A549 (cell line): ENCODE measurements around the gene NAA15. TPM values are rescaled to one million over a fixed set of nuclear protein-coding genes. Genes with fewer than 3 reads are reported as not detected.

Experiments
- ATAC-seq, 2 experiments: fragments of 200-7000 bp in 1 of 2; fragments of >200 bp in 1 of 2; cut with Nextera tagmentation in 1 of 2; cut with Tn5 transposase in 1 of 2; 3 replicates each; pipeline versions ENCODE4 v1.8.0 to v1.9.1; 2018 to 2020; ENCODE audit warnings: mild to moderate bottlenecking in 1 of 2, moderate library complexity in 1 of 2
- CTCF ChIA-PET: fragments of 300-600 bp; sonication (Branson Sonifier 250); formaldehyde crosslinking; extraction: SDS; loops from one replicate; lab custom pipeline; 2021; ENCODE audit warnings: antibody characterized with exemption, inconsistent platforms; lab: Yijun Ruan, JAX
- POLR2A ChIA-PET: fragments of 350-600 bp; formaldehyde crosslinking; extraction: SDS; loops from one replicate; lab custom pipeline; 2021; ENCODE audit warnings: antibody characterized with exemption, inconsistent platforms; lab: Yijun Ruan, JAX
- DNase-seq, 2 experiments: peaks; one replicate each; pipeline versions ENCODE4 v3.0.0 to v3.0.0-alpha.2; 2011 to 2016; ENCODE audit warnings: low read depth in 1 of 2, low spot score in 1 of 2
- FAIRE-seq: peaks from 2 replicates; lab custom pipeline; 2011; peaks lifted over from hg19 to GRCh38; lab: Jason Lieb, UNC
- H3K27ac ChIP-seq, 2 experiments: fragments of >200 bp; sonication (Bioruptor Twin); formaldehyde crosslinking; 3 replicates each; pipeline ENCODE4 v1.5.1; 2016 to 2017
- H3K4me1 ChIP-seq: fragments of >200 bp; sonication (Bioruptor Twin); formaldehyde crosslinking; 3 replicates; pipeline ENCODE4 v1.6.1; 2016
- H3K4me2 ChIP-seq: fragments of >200 bp; sonication (Bioruptor Twin); formaldehyde crosslinking; 3 replicates; pipeline ENCODE4 v1.6.1; 2016
- H3K4me3 ChIP-seq: fragments of >200 bp; sonication (Bioruptor Twin); formaldehyde crosslinking; 3 replicates; pipeline ENCODE4 v1.5.1; 2016
- H3K9me3 ChIP-seq: fragments of >200 bp; sonication (Bioruptor Twin); formaldehyde crosslinking; 3 replicates; pipeline ENCODE4 v1.6.1; 2016
- CBX8 ChIP-seq: fragments of 200-600 bp; sonication (generic); IDR thresholded peaks from 2 replicates; pipeline ENCODE4 v1.6.1; 2016
- CEBPB ChIP-seq, 2 experiments: fragments of >200 bp in 1 of 2; sonication (Bioruptor Twin) in 1 of 2; formaldehyde crosslinking in 1 of 2; IDR thresholded peaks; 2 replicates each; pipeline ENCODE4 v1.6.1; 2012 to 2016
- CHD2 ChIP-seq: fragments of 150-350 bp; IDR thresholded peaks from 2 replicates; pipeline ENCODE4 v1.6.1; 2014; ENCODE audit warnings: low read length; ENCODE audit not compliant: partially characterized antibody
- CHD4 ChIP-seq: fragments of 200-600 bp; sonication (generic); IDR thresholded peaks from 2 replicates; pipeline ENCODE4 v1.6.1; 2016; ENCODE audit warnings: antibody characterized with exemption, mild to moderate bottlenecking, borderline replicate concordance
- EHF ChIP-seq: fragments of 250-450 bp; sonication (Bioruptor Pico); IDR thresholded peaks from 2 replicates; pipeline ENCODE4 v1.5.0; 2020; ENCODE audit warnings: mild to moderate bottlenecking
- EHMT2 ChIP-seq: fragments of 200-600 bp; sonication (generic); IDR thresholded peaks from 2 replicates; pipeline ENCODE4 v1.6.1; 2016; ENCODE audit warnings: antibody characterized with exemption, low read depth, mild to moderate bottlenecking, moderate library complexity
- EP300 ChIP-seq, 2 experiments: fragments of >200 bp; sonication (Bioruptor Twin); formaldehyde crosslinking; IDR thresholded peaks; 2 replicates in 1 of 2; 3 replicates in 1 of 2; pipeline ENCODE4 v1.6.1; 2016 to 2017
- ESRRA ChIP-seq: fragments of 150-350 bp; IDR thresholded peaks from 2 replicates; pipeline ENCODE4 v1.6.1; 2014; ENCODE audit warnings: mild to moderate bottlenecking, low read length, borderline replicate concordance
- HOXA7 ChIP-seq: fragments of 250-450 bp; sonication (Bioruptor Pico); IDR thresholded peaks from 2 replicates; pipeline ENCODE4 v1.5.0; 2020; ENCODE audit warnings: mild to moderate bottlenecking, moderate library complexity
- KDM1A ChIP-seq: fragments of 200-600 bp; sonication (generic); IDR thresholded peaks from 2 replicates; pipeline ENCODE4 v1.6.1; 2016; ENCODE audit warnings: low read depth, mild to moderate bottlenecking
- NFE2L2 ChIP-seq: fragments of 150-350 bp; conservative IDR thresholded peaks from 2 replicates; pipeline ENCODE4 v1.6.1; 2014; ENCODE audit warnings: low read length
- NPAS2 ChIP-seq: fragments of 250-450 bp; sonication (Bioruptor Pico); IDR thresholded peaks from 2 replicates; pipeline ENCODE4 v1.8.0; 2022; ENCODE audit warnings: mild to moderate bottlenecking, moderate library complexity, borderline replicate concordance
- POLR2A ChIP-seq: IDR thresholded peaks from 2 replicates; pipeline ENCODE4 v1.6.1; 2012; ENCODE audit warnings: mild to moderate bottlenecking, low read length
- RFX5 ChIP-seq: fragments of 450-650 bp; IDR thresholded peaks from 2 replicates; pipeline ENCODE4 v1.7.1; 2014; ENCODE audit warnings: antibody characterized with exemption, mild to moderate bottlenecking, moderate library complexity
- SMC3 ChIP-seq: fragments of >200 bp; sonication (Bioruptor Twin); formaldehyde crosslinking; IDR thresholded peaks from 3 replicates; pipeline ENCODE4 v1.6.1; 2018; ENCODE audit warnings: inconsistent platforms
- TFCP2L1 ChIP-seq: fragments of 250-450 bp; sonication (Bioruptor Pico); IDR thresholded peaks from 2 replicates; pipeline ENCODE4 v1.5.0; 2021; ENCODE audit warnings: mild to moderate bottlenecking
- TP53 ChIP-seq: fragments of 250-450 bp; sonication (Bioruptor Pico); IDR thresholded peaks from 2 replicates; pipeline ENCODE4 v1.5.0; 2021; ENCODE audit warnings: mild to moderate bottlenecking, moderate library complexity
- ZFP36 ChIP-seq: fragments of 450-650 bp; IDR thresholded peaks from 2 replicates; pipeline ENCODE4 v1.6.1; 2014; ENCODE audit warnings: borderline replicate concordance; ENCODE audit not compliant: partially characterized antibody
- WGBS: methylation state at CpG from one replicate; pipeline ENCODE4 v1.1.6; 2017; ENCODE audit errors: missing lambda C conversion rate; 5-methylcytosine and 5-hydroxymethylcytosine counted together
- polyA plus RNA-seq, 4 experiments: library from polyadenylated mRNA; depleted of rRNA in 3 of 4; stranded (reverse); fragments of >200 nt; fragmentation: RNase III in 1 of 4; extraction: RNeasy Plus Mini Kit Qiagen cat#74134 plus additional on column Dnase treatment in 1 of 4; gene quantifications; 2 replicates in 3 of 4; 3 replicates in 1 of 4; pipeline ENCODE4 v1.2.3, GENCODE V29; 2011 to 2017
- TF ChIP-seq, protein P1 (sequence below): fragments of 200-600 bp; sonication (generic); IDR thresholded peaks from 2 replicates; pipeline ENCODE4 v1.6.1; 2016; ENCODE audit warnings: antibody characterized with exemption, mild to moderate bottlenecking, moderate library complexity
- TF ChIP-seq, protein P2 (sequence below): IDR thresholded peaks from 2 replicates; pipeline ENCODE4 v1.6.1; 2012
- TF ChIP-seq, protein P3 (sequence below): fragments of 150-350 bp; IDR thresholded peaks from 2 replicates; pipeline ENCODE4 v1.6.1; 2014; ENCODE audit warnings: low read depth, mild to moderate bottlenecking, low read length
- TF ChIP-seq, protein P4 (sequence below): IDR thresholded peaks from 2 replicates; pipeline ENCODE4 v1.6.1; 2012
- TF ChIP-seq, protein P5 (sequence below): fragments of >200 bp; sonication (Bioruptor Twin); formaldehyde crosslinking; IDR thresholded peaks from 3 replicates; pipeline ENCODE4 v1.5.1; 2016
- TF ChIP-seq, protein P6 (sequence below): fragments of 250-450 bp; sonication (Bioruptor Pico); IDR thresholded peaks from 2 replicates; pipeline ENCODE4 v1.5.0; 2020; ENCODE audit warnings: low read depth, mild to moderate bottlenecking, moderate library complexity

The NAA15 gene
- polyA plus RNA-seq, 2 of the 4 experiments (the other 2 are of a cell fraction): 29.2 to 45.2 TPM

DNA sequence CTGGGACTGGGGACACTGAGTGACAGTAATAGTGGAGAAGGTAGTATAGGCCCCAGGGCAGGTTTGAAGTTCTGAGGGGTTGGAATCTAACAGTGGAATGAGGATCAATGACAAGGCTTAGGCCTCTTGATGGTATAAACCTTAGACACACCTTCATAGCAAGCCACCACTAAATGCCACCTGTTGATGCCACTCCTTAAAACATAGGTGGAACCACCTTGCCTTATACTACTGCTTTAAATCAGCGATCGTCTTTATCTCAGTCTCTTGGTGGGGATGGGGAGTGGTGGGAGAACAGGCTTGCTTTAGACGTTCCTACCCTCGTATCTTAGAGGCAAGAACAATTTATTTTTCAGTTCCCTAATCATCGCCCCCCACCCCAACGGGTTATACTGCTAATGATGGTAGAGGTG lies 153.8 kb downstream of the NAA15 start:
- peak overlapping the region; percentile 91 for H3K4me3 ChIP-seq
- peak overlapping the region; percentile 90 for H3K4me2 ChIP-seq
- ChIA-PET CTCF (no interaction called here), POLR2A (no interaction called here)
- no peaks in the 10 kb centered on the region for H3K9me3 ChIP-seq
- no peak for TF ChIP-seq EHMT2
- no peak for TF ChIP-seq CEBPB (IDR thresholded peaks at IDR 0.05)
- no peak for TF ChIP-seq POLR2A
- TF ChIP-seq, protein P1, sequence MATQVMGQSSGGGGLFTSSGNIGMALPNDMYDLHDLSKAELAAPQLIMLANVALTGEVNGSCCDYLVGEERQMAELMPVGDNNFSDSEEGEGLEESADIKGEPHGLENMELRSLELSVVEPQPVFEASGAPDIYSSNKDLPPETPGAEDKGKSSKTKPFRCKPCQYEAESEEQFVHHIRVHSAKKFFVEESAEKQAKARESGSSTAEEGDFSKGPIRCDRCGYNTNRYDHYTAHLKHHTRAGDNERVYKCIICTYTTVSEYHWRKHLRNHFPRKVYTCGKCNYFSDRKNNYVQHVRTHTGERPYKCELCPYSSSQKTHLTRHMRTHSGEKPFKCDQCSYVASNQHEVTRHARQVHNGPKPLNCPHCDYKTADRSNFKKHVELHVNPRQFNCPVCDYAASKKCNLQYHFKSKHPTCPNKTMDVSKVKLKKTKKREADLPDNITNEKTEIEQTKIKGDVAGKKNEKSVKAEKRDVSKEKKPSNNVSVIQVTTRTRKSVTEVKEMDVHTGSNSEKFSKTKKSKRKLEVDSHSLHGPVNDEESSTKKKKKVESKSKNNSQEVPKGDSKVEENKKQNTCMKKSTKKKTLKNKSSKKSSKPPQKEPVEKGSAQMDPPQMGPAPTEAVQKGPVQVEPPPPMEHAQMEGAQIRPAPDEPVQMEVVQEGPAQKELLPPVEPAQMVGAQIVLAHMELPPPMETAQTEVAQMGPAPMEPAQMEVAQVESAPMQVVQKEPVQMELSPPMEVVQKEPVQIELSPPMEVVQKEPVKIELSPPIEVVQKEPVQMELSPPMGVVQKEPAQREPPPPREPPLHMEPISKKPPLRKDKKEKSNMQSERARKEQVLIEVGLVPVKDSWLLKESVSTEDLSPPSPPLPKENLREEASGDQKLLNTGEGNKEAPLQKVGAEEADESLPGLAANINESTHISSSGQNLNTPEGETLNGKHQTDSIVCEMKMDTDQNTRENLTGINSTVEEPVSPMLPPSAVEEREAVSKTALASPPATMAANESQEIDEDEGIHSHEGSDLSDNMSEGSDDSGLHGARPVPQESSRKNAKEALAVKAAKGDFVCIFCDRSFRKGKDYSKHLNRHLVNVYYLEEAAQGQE: no peak
- TF ChIP-seq, protein P2, sequence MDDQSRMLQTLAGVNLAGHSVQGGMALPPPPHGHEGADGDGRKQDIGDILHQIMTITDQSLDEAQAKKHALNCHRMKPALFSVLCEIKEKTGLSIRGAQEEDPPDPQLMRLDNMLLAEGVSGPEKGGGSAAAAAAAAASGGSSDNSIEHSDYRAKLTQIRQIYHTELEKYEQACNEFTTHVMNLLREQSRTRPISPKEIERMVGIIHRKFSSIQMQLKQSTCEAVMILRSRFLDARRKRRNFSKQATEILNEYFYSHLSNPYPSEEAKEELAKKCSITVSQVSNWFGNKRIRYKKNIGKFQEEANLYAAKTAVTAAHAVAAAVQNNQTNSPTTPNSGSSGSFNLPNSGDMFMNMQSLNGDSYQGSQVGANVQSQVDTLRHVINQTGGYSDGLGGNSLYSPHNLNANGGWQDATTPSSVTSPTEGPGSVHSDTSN: no peak
- TF ChIP-seq NFE2L2: no peak
- TF ChIP-seq TFCP2L1 (CRISPR knock-in tag): no peak
- TF ChIP-seq CBX8: no peak
- TF ChIP-seq, protein P3, sequence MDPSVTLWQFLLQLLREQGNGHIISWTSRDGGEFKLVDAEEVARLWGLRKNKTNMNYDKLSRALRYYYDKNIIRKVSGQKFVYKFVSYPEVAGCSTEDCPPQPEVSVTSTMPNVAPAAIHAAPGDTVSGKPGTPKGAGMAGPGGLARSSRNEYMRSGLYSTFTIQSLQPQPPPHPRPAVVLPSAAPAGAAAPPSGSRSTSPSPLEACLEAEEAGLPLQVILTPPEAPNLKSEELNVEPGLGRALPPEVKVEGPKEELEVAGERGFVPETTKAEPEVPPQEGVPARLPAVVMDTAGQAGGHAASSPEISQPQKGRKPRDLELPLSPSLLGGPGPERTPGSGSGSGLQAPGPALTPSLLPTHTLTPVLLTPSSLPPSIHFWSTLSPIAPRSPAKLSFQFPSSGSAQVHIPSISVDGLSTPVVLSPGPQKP: no peak
- TF ChIP-seq CHD4: no peak
- TF ChIP-seq KDM1A: no peak
- no peak for TF ChIP-seq SMC3
- TF ChIP-seq ESRRA: no peak
- no peak for TF ChIP-seq CHD2
- FAIRE-seq: no peak
- WGBS: 73% methylated on average over 6 of the region's 6 CpGs
- no peak for DNase-seq
- H3K27ac ChIP-seq: peak overlapping the region; percentile 99; a peak in 3 of 6 replicates
- ATAC-seq: no peak
- H3K4me1 ChIP-seq: peaks cover 63% of the 10 kb centered on the region

DNA sequence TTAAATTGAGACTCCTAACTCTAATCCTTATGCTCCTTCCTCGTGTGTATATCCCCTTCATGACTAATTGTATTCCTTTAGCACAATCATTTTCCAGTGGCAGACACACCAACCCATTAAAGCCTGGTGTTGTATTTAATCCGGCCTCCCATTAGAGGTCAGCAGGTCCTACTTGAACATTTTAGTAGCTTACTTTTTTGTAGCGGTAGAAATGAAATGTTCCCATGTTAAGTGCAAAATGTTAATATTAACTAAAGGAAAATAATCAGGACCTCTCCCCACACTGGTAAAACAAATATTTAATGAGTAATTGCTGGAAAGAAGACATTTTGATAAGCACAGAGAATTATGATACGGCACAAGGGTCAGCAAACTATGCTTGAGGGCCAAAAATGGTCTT lies 156.0 kb downstream of the NAA15 start:
- peaks cover 51% of the 10 kb centered on the region for H3K4me1 ChIP-seq

DNA sequence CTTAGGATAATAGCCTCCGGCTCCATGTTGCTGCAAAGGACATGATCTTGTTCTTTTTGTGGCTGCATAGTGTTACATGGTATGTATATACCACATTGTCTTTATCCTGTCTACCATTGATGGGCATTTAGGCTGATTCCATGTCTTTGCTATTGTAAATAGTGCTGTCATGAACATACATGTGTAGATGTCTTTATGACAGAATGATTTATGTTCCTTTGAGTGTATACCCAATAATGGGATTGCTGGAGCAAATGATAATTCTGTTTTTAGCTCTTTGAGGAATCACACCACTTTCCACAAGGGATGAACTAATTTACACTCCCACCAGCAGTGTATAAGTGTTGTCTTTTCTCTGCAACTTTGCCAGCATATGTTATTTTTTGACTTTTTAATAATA lies 157.2 kb downstream of the NAA15 start:
- H3K4me2 ChIP-seq: peak overlapping the region; percentile 90

More for the DNA sequence above, 156.0 kb downstream of the NAA15 start:
- no peak overlapping the region; a peak in 1 of 6 replicates for H3K27ac ChIP-seq
- no peaks in the 10 kb centered on the region for H3K9me3 ChIP-seq
- H3K4me3 ChIP-seq: no peak overlapping the region; the same call in 2 of the 3 replicates
- CTCF ChIA-PET: interaction anchor here (1.0 to 1.6 kb wide), 3 partner anchors 9 to 194 kb away, joined by 3 to 5 read pairs (median 3); no protein-coding TSS in a partner anchor
- FAIRE-seq (no peak), ATAC-seq (no peak), DNase-seq (peak in 1 of 2 experiments; percentile 33)
- peak overlapping the region; percentile 90 for H3K4me2 ChIP-seq
- POLR2A ChIA-PET: no interaction called here
- 14% methylated on average over 4 of the region's 4 CpGs for WGBS
- no peak for TF ChIP-seq ZFP36
- TF ChIP-seq NPAS2 (CRISPR knock-in tag): no peak
- no peak for TF ChIP-seq CEBPB (IDR thresholded peaks at IDR 0.05)
- no peak for TF ChIP-seq EHF (CRISPR knock-in tag)
- TF ChIP-seq, protein P4, sequence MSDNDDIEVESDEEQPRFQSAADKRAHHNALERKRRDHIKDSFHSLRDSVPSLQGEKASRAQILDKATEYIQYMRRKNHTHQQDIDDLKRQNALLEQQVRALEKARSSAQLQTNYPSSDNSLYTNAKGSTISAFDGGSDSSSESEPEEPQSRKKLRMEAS: no peak
- TF ChIP-seq CHD4: no peak
- no peak for TF ChIP-seq RFX5
- no peak for TF ChIP-seq EP300 (IDR thresholded peaks at IDR 0.05)

More for the DNA sequence above, 157.2 kb downstream of the NAA15 start:
- H3K4me3 ChIP-seq: no peak overlapping the region
- 73% methylated on average over 1 of the region's 1 CpG for WGBS
- POLR2A ChIA-PET: no interaction called here
- H3K4me1 ChIP-seq: peaks cover 50% of the 10 kb centered on the region
- ATAC-seq (no peak), FAIRE-seq (no peak), DNase-seq (no peak)
- TF ChIP-seq, protein P5, sequence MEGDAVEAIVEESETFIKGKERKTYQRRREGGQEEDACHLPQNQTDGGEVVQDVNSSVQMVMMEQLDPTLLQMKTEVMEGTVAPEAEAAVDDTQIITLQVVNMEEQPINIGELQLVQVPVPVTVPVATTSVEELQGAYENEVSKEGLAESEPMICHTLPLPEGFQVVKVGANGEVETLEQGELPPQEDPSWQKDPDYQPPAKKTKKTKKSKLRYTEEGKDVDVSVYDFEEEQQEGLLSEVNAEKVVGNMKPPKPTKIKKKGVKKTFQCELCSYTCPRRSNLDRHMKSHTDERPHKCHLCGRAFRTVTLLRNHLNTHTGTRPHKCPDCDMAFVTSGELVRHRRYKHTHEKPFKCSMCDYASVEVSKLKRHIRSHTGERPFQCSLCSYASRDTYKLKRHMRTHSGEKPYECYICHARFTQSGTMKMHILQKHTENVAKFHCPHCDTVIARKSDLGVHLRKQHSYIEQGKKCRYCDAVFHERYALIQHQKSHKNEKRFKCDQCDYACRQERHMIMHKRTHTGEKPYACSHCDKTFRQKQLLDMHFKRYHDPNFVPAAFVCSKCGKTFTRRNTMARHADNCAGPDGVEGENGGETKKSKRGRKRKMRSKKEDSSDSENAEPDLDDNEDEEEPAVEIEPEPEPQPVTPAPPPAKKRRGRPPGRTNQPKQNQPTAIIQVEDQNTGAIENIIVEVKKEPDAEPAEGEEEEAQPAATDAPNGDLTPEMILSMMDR: no peak
- TF ChIP-seq TP53 (CRISPR knock-in tag): no peak
- no peak for TF ChIP-seq HOXA7 (CRISPR knock-in tag)
- TF ChIP-seq, protein P6, sequence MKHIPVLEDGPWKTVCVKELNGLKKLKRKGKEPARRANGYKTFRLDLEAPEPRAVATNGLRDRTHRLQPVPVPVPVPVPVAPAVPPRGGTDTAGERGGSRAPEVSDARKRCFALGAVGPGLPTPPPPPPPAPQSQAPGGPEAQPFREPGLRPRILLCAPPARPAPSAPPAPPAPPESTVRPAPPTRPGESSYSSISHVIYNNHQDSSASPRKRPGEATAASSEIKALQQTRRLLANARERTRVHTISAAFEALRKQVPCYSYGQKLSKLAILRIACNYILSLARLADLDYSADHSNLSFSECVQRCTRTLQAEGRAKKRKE (CRISPR knock-in tag): no peak
- CTCF ChIA-PET: interaction anchor here (1.6 kb wide), 1 partner anchor 8 kb away, joined by 3 read pairs; no protein-coding TSS in a partner anchor
- H3K27ac ChIP-seq: peak overlapping the region in 1 of 2 experiments; percentile 31; a peak in 1 of 6 replicates
- no peaks in the 10 kb centered on the region for H3K9me3 ChIP-seq
